ENCODE data around the gene ITSN1. TPM values are rescaled to one million over a fixed set of nuclear protein-coding genes. Genes with fewer than 3 reads are reported as not detected.

The ITSN1 gene
- total and polyA plus RNA-seq, 3 donors from 2014 or later = 20.0 to 56.6 (median 48.4) TPM

DNA sequence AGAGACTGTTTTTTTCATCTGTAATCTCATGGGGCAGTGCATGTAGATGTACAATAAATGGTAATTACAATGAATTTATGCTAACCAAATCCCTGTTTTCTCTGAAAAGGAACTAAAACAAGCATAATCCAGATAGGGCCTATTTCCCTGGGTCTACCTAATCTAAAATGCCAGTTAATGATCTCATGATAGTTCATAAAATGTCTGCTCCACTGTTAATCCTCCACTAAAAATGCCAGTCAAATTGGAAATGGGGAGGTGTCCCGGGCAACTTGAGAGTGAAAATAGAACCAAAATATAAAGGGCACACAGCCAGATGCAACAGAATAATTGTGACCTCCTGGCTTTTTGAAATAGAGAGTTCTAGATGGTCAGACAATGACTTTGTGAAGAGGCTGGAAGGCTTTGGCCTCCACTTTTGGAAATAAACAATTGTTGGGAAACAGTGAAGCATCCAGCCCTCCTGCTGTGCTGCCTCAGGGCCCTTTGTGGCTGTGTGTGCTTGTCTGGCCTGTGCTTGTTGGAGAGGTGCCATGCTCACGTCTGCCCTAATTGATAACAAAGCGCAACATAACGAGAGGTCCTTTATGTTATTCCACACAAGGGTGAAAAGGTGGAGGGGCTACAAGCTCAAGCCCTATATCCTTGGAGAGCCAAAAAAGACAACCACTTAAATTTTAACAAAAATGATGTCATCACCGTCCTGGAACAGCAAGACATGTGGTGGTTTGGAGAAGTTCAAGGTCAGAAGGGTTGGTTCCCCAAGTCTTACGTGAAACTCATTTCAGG, 175.6 kb downstream of the ITSN1 start:
- H3K27ac ChIP-seq = no peak overlapping the region

DNA sequence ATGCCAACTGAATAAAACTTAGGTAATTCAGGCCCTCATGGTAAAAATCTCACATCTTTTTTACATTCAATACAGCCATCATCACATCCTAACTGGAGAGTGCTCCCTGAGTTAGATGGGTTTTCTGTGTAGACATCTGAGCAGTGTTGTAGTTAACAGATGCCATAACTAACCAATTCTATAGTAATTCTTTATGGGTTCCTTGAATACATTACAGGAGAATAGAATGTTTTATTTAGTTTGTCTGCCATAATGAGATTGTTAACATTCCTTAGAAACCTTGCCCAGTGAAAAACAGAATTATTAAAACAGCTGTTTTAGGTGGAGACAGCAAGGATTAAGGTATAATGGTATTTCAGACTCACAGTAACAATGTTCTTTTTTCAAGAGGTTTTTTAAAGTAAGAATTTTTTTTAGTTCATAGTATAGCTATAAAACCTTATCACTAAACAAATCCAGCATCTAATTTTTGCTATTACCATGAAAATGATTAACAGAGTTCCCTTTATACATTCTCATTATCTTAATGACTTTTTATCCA, 178.0 kb downstream of the ITSN1 start:
- no peak overlapping the region for H3K4me3 ChIP-seq
- peaks cover 6% of the 10 kb centered on the region for H3K4me1 ChIP-seq
- TF ChIP-seq, protein P1, sequence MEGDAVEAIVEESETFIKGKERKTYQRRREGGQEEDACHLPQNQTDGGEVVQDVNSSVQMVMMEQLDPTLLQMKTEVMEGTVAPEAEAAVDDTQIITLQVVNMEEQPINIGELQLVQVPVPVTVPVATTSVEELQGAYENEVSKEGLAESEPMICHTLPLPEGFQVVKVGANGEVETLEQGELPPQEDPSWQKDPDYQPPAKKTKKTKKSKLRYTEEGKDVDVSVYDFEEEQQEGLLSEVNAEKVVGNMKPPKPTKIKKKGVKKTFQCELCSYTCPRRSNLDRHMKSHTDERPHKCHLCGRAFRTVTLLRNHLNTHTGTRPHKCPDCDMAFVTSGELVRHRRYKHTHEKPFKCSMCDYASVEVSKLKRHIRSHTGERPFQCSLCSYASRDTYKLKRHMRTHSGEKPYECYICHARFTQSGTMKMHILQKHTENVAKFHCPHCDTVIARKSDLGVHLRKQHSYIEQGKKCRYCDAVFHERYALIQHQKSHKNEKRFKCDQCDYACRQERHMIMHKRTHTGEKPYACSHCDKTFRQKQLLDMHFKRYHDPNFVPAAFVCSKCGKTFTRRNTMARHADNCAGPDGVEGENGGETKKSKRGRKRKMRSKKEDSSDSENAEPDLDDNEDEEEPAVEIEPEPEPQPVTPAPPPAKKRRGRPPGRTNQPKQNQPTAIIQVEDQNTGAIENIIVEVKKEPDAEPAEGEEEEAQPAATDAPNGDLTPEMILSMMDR (IDR thresholded peaks at IDR 0.05) = no peak
- no peak for TF ChIP-seq POLR2A (IDR thresholded peaks at IDR 0.05)
- peak overlapping the region in 1 of 2 donors; percentile 35 for H3K27ac ChIP-seq
- no peaks in the 10 kb centered on the region for H3K27me3 ChIP-seq
- intact Hi-C loops (cut with DNase I; ENCODE audit: low total_unique reads) = no loop called here
- H3K9me3 ChIP-seq = no peaks in the 10 kb centered on the region
- no peaks in the 10 kb centered on the region for H3K36me3 ChIP-seq (ENCODE audit: low read depth, missing control alignments)
- no peak for DNase-seq

More for the DNA sequence above, 175.6 kb downstream of the ITSN1 start:
- Histone ChIP-seq H3K4me3 (no peak overlapping the region), H3K36me3 (ENCODE audit: low read depth, missing control alignments) (no peaks in the 10 kb centered on the region), H3K4me1 (peaks cover 6% of the 10 kb centered on the region), H3K27me3 (no peaks in the 10 kb centered on the region), H3K9me3 (no peaks in the 10 kb centered on the region)
- TF ChIP-seq POLR2A (IDR thresholded peaks at IDR 0.05) = no peak
- TF ChIP-seq, protein P1 (IDR thresholded peaks at IDR 0.05) = no peak
- intact Hi-C loops (cut with DNase I; ENCODE audit: low total_unique reads) = no loop called here
- WGBS, 2 donors = 58 to 68% methylated on average over 6 of the region's 6 CpGs
- DNase-seq = peak; percentile 65

DNA sequence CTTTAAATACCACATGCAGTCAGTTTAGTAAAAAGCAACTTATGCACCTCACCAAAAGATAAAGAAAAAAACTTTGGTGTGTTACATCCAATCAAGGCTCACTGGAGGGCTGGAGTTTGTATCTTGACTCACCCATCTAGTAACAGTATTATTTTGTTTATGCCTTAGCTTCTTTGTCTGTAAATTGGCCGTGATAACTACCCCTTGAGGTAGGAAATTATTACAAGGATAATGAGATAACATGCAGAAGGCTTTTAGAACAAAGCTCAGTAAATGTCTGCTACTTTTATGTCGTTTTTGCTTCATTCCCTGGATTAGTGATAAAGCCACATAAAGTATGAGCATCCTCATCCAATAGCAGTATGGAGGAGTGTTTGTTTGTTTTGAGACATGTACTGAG, 178.5 kb downstream of the ITSN1 start:
- Histone ChIP-seq H3K27me3 (no peaks in the 10 kb centered on the region), H3K9me3 (no peaks in the 10 kb centered on the region), H3K4me3 (no peak overlapping the region), H3K27ac (no peak overlapping the region), H3K4me1 (peaks cover 6% of the 10 kb centered on the region), H3K36me3 (ENCODE audit: low read depth, missing control alignments) (no peaks in the 10 kb centered on the region)
- no peak for TF ChIP-seq POLR2A (IDR thresholded peaks at IDR 0.05)
- TF ChIP-seq, protein P1 (IDR thresholded peaks at IDR 0.05) = no peak
- WGBS, 2 donors = 44 to 45% methylated on average over 2 of the region's 2 CpGs
- intact Hi-C loops (cut with DNase I; ENCODE audit: low total_unique reads) = no loop called here
- no peak for DNase-seq

DNA sequence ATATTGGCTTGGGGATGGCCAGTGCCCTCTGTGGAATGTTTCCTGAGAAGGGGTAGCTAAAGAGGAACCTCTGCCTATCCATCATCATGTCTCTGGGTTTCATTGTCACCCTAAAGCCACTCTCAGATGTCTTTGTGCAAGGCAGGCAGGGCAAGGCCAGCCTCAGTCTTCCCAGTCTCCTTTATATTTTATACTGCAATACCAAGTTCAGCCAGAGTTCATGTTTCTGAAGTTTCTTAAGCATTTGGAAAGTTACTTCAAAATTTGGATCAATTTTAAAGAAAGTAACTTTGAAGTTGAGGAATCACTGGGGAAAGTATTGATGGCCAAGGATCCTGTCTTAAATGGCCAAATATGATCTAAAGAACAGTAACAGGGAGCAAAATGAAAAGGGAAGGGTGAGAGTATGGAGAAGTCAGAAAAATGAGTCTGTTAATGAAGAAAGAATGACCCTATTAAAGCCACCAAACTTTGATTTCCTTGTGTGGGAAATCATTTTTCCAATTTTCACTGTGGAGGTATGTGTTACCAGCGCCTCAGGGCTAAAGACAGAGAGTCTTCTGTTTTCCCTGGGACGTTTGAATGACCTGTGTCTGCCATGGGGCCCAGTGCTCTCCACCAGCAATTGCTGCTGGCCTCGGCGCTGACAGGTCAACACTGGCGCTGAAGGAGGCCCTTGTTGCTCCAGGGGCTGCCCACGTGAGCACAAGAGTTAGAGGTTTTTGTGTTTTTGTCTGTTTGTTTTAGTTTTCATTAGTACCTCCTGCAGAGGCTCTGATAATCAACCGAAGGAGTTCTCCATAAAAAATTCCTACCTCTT, 179.4 kb downstream of the ITSN1 start:
- Histone ChIP-seq H3K4me1 (peaks cover 6% of the 10 kb centered on the region), H3K27me3 (no peaks in the 10 kb centered on the region), H3K4me3 (no peak overlapping the region), H3K27ac (peak overlapping the region in 1 of 2 donors; percentile 19), H3K9me3 (no peaks in the 10 kb centered on the region), H3K36me3 (ENCODE audit: low read depth, missing control alignments) (no peaks in the 10 kb centered on the region)
- no peak for DNase-seq
- no peak for TF ChIP-seq POLR2A (IDR thresholded peaks at IDR 0.05)
- TF ChIP-seq, protein P1 (IDR thresholded peaks at IDR 0.05) = peak in 1 of 3 experiments; percentile 14
- WGBS, 2 donors = 70 to 73% methylated on average over 7 of the region's 7 CpGs
- intact Hi-C loops (cut with DNase I; ENCODE audit: low total_unique reads) = no loop called here
